Measurements from ENCODE around the gene HSD17B4.
"Not testable (repeated sequence)": the region's sequence is repeated elsewhere in the genome, so short reads cannot be mapped to it uniquely, and the experiment has no call there.

Gene HSD17B4

DNA sequence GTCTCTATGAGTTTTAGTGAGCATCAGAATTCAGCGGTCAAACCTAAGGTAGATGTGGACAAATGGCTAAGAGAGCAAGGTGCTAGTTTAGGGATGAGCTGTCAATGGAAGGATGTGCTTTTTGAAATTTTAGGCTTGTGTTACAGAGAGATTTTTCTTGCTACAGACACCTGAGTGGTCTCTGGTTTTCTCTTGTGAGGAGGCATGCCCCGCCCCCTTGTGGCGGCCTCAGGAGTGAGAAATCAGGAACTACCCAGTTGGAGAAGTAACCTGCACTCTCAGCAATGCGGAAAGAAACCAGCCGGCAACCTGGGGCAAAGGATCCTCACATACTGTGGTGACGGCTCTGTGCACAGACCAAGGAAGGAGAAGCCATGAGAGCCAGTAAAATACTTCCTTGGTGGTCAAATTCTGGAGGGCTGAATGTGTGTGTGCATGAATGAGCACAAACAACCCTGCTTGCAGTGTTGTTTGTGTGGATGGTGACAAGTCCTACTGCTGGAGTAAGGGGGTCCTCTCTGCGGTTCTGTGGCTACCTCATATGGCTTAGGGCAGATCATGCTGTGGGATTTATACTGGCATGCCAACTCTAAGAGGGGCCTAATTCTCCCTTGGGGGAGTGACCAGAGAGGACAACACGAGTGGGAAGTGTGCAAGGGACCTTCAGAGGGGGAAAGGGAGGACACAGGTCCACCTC, 16.7 kb upstream of the HSD17B4 start:
- peak; percentile 54 for DNase-seq

DNA sequence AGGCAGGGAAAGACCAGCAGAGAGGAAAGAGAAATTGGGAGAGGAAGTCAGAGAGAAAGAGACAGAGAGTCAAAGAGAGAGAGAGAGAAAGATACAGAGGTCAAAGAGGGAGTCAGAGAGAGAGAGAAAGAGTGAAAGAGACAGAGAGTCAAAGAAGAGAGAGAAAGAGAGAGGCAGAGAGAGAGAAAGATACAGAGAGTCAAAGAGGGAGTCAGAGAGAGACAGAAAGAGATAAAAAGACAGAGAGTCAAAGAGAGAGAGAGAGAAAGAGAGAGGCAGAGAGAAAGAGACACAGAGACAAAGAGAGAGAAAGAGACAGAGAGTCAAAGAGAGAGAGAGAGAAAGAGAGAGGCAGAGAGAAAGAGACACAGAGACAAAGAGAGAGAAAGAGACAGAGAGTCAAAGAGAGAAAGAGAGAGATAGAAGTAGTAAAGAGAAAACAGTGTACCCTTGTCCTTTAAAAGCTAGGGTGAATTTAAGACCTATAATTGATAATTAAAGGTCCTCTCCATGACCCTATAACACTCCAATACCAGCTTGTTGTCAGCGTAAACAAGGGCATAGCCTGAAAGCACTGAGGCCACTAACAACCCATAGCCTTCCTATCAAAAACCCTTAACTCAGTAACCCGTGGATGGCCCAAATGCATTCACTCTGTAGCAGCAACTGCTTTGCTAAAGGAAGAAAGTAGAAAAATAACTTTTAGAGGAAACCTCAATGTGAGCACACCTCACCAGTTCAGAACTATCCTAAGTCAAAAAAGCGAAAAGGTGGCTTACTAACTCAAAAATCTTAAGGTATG, 14.3 kb upstream of the HSD17B4 start:
- DNase-seq, result not testable (repeated sequence)

DNA sequence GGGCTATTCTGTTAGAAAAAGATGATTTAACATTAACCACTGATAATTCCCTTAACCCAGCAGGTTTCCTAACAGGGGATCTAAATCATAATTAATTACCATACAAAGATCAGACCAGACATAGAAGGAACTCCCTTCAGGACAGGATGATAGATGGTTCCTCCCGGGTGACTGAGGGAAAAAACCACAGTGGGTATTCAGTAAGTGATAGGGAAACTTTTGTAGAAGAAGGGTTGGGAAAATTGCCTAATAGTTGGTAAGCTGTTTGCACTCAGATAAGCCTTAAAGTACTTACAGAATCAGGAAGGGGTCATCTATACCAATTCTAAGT, 13.7 kb upstream of the HSD17B4 start:
- DNase-seq, result not testable (repeated sequence)

GRCh38 chr5:119439140-119439631, 13.1 kb upstream of the HSD17B4 start:
- no peak for DNase-seq

DNA sequence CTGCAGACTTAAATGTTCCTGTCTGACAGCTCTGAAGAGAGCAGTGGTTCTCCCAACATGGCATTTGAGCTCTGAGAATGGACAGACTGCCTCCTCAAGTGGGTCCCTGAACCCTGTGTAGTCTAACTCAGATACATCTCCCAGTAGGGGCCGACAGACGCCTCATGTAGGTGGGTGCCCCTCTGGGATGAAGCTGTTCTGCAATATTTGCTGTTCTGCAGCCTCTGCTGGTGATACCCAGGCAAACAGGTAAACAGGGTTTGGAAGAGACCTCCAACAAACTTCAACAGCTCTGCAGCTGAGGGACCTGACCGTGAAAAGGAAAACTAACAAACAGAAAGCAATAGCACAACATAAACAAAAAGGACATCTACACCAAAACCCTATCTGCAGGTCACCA, 12.7 kb upstream of the HSD17B4 start:
- not testable (repeated sequence) for DNase-seq

DNA sequence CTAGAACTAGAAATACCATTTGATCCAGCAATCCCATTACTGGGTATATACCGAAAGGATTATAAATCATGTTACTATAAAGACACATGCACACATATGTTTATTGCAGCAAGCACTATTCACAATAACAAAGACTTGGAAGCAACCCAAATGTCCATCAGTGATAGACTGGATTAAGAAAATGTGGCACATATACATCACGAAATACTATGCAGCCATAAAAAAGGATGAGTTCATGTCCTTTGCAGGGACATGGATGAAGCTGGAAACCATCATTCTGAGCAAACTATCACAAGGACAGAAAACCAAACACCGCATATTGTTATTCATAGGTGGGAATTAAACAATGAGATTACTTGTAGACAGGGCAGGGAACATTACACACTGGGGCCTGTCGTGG, 7.7 kb upstream of the HSD17B4 start:
- DNase-seq, result not testable (repeated sequence)

GRCh38 chr5:119445544-119445943, 6.8 kb upstream of the HSD17B4 start:
- no peak for DNase-seq

DNA sequence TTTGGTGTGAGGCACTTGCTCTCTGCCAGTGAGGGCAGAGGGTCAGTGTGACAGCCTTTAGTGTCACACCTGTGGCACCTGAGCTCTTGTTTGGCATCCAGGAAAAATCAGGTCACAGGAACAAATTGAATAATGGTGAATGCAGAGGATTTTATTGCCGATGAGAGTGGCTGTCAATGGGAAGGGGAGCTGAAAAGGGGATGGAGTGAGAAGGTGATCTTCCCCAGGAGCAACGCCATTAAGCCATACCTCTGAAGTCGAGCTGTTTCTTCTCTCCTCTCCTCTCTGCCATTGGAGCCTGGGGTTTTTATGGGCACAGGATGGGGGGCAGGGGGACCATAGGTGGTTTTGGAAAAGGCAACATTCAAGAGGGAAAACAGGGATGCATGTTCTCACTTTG, 2.4 kb upstream of the HSD17B4 start:
- no peak for DNase-seq

DNA sequence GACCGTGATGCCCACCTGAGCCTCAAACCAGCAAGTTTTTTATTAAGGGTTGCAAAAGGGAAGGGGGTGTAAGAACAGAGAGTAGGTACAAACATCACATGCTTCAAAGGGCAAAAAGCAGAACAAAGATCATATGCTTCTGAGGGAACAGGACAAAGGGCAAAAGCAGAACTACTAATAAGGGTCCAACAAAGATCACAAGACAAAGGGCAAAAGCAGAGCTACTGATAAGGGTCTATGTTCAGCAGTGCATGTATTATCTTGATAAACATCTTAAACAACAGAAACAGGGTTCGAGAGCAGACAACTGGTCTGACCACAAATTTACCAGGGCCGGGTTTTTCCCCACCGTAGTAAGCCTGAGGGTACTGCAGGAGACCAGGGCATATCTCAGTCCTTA, 1.7 kb upstream of the HSD17B4 start:
- DNase-seq, result not testable (repeated sequence)

- DNase-seq, result no peak
These were observed 736 bp upstream of the HSD17B4 start for GRCh38 chr5:119451561-119451960.

DNA sequence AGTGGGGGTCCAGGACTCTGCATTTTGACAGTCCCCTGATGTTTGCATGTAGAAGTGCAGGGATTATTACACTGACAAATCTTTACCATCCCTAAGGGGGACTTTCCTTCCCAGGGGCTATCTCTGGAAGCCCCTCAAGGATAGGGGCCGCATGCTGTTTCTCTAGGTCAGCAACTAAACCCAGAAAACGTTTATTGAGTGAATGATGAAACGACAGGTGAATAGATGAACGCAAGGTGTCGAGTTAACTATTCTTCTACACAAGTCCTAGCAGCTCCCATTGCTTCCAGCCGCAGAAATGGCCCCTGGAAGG, 281 bp upstream of the HSD17B4 start:
- no peak for DNase-seq

- peak; percentile 57 for DNase-seq
These were observed 710 bp downstream of the HSD17B4 start for GRCh38 chr5:119453040-119453373.

GRCh38 chr5:119454171-119454570, 1.9 kb downstream of the HSD17B4 start:
- DNase-seq, result no peak

DNA sequence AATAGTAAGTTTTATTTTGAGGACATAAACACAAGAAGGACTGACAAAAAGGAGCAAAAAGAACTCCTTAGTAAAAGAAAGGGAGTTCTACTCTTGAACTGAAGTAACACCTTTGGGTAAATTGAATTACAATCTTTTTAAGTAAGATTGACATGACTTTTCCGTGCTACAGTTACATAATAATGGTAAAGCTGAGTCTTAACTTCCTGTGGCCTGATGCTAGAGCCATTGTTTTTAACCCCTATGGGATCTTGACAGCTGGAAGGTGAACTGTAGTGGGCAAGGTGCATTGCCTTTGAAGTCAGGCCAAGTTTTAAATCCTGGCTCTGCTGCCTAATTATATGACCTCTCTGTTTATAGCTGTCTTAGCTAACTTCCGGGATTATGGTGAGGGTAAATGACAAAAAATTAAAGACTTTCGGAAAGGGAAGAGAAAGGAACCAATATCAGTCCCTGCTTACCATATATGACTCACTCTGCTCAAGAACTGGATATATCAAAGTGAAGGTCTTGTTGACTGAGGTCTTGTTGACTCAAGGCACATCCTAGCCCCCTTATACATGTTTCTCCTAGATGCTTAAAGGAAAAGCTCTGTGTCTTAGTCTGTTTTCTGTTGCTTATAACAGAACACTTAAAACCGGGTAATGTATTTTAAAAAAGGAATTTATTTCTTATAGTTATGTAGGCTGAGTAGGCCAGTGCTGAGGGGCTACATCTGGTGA, 6.8 kb downstream of the HSD17B4 start:
- no peak for DNase-seq

GRCh38 chr5:119465640-119466039, 13.3 kb downstream of the HSD17B4 start:
- DNase-seq, result no peak

DNA sequence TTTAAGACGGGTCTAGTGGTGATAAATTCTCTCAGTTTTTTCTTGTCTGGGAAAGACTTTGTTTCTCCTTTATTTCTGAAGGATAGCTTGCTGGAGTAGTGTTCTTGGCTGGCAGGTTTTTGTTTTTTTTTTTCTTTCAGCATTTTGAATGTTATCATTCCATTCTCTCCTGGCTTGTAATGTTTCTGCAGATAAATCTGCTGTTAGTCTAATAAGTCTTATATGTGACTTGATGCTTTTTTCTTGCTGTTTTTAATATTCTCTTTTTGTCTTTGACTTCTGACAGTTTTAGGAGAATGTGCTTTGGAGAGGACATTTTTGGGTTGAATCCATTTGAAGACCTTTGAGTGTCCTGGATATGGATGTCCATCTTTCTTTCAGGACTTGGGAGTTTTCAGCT, 16.0 kb downstream of the HSD17B4 start:
- DNase-seq, result no peak

GRCh38 chr5:119470105-119470763, 17.9 kb downstream of the HSD17B4 start:
- no peak for DNase-seq

DNA sequence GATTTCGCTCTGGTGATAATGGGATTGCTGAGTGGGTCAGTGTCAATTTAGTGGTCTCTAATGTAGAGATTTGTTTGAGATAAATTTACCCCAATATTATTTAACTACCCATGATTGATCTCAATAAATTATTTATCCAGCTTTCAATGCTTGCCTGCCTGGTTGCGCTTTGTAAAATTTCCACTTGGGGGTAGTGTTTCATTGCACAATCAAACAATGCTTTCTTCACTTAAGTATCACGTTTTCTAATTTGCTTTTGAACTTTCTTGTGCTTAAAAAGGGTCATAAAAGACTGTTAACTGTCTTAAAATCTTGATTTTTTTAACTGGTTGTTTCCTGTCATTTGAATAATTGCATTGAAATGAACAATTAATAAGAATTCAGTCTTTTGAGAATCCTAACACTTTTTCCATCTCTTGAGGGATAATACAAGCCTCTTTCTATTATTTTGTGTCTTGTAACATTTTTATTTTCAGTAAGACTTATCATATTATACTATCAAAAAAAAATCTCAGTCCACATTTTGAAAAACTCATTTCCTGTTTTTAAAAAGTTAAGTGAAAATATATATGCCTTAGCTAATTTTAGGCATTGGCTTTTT, 18.7 kb downstream of the HSD17B4 start:
- DNase-seq, result peak; percentile 51

DNA sequence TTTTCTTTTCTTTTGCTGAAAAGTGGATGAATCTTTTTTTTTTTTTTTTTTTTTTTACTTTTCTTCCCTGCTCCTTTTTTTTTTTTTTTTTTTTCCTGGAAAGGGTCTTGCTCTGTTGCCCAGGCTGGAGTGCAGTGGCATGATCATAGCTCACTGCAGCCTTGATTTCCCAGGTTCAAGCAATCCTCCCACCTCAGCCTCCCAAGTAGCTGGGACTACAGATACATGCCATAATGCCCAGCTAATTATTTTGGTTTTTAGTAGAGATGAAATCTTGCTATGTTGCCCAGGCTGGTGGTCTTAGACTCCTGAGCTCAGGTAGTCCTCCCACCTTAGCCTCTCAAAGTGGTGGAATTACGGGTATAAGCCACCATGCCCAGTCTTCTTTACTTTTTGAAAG, 20.9 kb downstream of the HSD17B4 start:
- DNase-seq, result no peak

- no peak for DNase-seq
These were observed 24.0 kb downstream of the HSD17B4 start for GRCh38 chr5:119476341-119476740.

- no peak for DNase-seq
These were observed 26.5 kb downstream of the HSD17B4 start for GRCh38 chr5:119478781-119479180.

GRCh38 chr5:119480629-119481028, 28.3 kb downstream of the HSD17B4 start:
- not testable (repeated sequence) for DNase-seq

DNA sequence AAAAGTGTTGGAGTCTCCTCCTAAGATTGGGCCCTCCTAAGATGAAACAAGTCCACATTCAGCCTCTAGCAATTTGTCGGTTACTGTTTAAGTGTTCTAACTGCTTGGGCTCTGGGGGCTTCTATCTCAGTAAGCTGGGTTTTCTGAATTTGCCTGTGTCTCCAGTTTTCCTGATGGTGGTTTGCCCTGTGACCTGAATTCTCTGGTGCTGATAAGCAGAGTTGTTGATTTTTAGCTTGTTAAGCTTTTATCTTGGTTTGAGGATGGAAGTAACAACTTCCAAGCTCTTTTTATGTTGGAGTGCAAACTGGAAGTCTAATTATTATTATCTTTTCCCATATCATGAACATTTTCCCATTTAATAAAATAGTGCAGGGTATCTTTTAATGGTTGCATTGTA, 30.9 kb downstream of the HSD17B4 start:
- no peak for DNase-seq
